ENCODE measurements around the gene TLX2. TPM values are rescaled to one million over a fixed set of nuclear protein-coding genes. Genes with fewer than 3 reads are reported as not detected.

Gene TLX2
- total RNA-seq, 2 experiments from 2014 or later, result 0.82 to 1.3 TPM

DNA sequence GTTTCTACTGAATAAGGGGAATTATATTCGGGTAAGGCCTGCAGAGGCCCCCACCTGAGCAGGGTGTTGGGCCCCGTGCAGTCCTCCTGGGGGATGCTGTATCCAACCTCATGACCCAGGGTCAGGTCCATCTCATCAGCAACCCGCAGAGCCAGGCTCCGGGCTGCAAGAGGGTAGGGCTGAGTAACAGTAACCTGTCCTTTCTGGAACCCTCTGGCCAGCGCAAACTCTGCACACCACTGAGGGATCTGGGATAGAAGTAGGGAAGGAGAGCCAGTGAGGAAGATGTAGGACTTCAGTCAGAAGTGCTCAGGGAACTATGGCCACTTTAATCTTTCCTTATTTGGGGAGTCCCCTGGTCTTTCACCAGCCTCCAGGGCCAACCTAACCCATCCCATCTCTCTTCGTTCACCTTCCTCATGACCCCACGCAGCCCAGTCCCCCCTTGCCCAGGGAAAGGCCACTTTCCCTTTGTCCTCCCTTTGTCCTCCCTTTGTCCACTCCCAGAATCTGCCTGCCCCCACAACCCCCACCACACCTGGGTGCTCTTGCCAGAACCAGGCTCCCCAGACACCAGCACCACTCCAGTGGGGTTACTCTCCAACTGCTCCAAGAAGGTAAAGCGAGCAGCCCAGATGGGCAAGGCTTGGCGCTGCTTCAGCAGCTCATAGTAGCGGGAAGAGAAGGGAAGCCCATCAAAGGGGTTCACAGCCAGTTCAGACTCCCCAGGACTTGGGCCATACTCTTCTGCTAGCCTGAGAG, 10.9 kb downstream of the TLX2 start:
- H3K27ac Mint-ChIP-seq, result no peak overlapping the region
- peaks cover 12% of the 10 kb centered on the region for H3K27me3 Mint-ChIP-seq
- no peak overlapping the region for H3K4me3 Mint-ChIP-seq
- H3K36me3 Mint-ChIP-seq, result peaks cover 33% of the 10 kb centered on the region
- DNase-seq (no peak), ATAC-seq (no peak)
- CTCF ChIA-PET, result interaction anchor here (1.6 to 1.9 kb wide), 2 partner anchors 11 to 42 kb away, joined by 4 to 5 read pairs; partner anchors contain the start of genes CCDC142, TLX2 and TTC31
- no peaks in the 10 kb centered on the region for H3K9me3 Mint-ChIP-seq (ENCODE audit: low read depth)
- H3K4me1 Mint-ChIP-seq, result peaks cover 26% of the 10 kb centered on the region

DNA sequence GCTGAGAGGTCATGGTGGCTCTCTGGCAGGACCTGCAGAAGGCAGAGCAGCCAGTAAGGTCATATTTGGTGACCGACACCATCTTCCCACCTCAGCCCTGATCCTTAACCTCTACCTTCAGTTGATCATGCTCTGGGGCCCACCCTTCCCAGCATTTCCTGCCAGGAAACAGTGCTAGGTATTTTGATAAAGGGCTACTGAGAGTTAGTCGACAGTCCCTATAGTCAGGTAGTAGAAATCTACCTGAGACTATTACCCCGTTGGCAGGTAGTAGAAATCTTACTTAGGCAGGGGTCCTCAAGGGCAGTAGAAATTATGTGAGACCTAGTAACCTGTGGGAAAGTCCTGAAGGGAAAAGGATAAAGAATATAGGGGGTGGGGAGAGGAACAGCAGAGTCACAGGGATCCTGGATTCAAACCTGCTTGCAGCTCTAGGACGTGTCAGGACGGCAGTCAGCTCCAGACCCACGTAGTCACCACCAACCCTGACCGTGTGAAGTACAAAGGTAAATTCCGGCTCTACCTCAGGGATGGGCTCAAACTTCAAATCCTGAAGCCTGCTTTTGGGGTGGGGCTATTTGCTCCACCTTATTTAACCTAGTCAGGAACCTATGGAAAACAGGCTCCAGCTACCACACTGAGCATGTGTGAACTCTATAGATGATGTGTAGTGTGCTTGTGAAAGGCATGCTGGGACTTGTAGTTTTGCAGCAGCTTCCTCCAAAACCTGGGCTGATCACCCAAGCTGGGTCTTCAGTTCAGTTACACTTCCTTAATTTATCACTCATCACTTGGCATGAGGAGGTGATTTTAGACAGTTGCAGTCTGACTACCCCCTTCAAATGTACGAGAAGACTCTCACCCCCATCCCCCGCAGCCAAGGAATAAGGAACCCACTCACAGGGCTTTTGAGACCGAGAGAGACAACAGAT, 11.7 kb downstream of the TLX2 start, which contains the start of gene DQX1:
TSS of gene DQX1 (minus strand) at position 515 of the 932 bp plus-strand sequence. CDS start at position 13, 502 bp downstream.
- CTCF ChIA-PET, result interaction anchor here (0.7 to 1.9 kb wide), 7 partner anchors 10 to 134 kb away, joined by 3 to 5 read pairs (median 4); partner anchors contain the start of genes CCDC142, TLX2 and TTC31
- no peak for ATAC-seq
- no peak within 1 kb of the TSS for H3K27ac Mint-ChIP-seq
- peak within 1 kb of the TSS; percentile 17 for H3K4me3 Mint-ChIP-seq
- H3K36me3 Mint-ChIP-seq, result peaks cover 35% of the 10 kb centered on the region
- H3K4me1 Mint-ChIP-seq, result peaks cover 32% of the 10 kb centered on the region
- H3K27me3 Mint-ChIP-seq, result peaks cover 5% of the 10 kb centered on the region
- no peaks in the 10 kb centered on the region for H3K9me3 Mint-ChIP-seq (ENCODE audit: low read depth)
- DNase-seq, result no peak

DNA sequence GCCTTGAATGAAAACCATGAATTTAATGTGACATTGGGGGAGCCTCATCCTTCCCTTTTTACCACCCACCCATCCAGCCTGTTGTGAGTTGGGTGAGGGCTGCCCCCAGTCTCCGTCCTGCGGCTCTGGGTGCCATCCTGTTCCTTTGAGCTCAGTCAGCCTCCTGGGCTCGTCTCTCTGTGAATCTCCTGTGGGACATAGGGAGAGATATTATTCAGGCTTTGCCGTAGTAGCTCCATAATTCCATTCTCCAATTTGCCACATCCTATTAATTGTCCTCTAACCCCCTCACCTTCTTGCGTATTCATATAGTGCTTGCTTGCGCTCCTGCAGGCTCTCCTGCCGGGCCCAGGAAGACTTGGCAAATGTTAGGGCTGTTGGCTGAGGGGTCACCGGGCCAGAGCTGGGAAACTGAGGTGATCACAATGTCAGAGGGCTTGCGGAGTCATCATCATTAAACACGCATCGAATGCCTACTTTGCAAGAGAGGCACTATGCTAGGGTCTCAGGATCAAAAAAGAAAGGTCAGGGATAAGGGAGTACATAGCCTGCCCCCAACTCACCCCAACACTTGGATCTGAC, 12.5 kb downstream of the TLX2 start:
- CTCF ChIA-PET, result interaction anchor here (0.7 to 5.9 kb wide), 8 partner anchors 10 to 135 kb away, joined by 3 to 39 read pairs (median 4); partner anchors contain the start of genes CCDC142, LBX2, TLX2 and TTC31
- Mint-ChIP-seq H3K27me3 (peaks cover 3% of the 10 kb centered on the region), H3K9me3 (ENCODE audit: low read depth) (no peaks in the 10 kb centered on the region), H3K4me1 (peaks cover 39% of the 10 kb centered on the region), H3K27ac (no peak overlapping the region), H3K36me3 (peaks cover 36% of the 10 kb centered on the region), H3K4me3 (no peak overlapping the region)
- DNase-seq (no peak), ATAC-seq (no peak)

DNA sequence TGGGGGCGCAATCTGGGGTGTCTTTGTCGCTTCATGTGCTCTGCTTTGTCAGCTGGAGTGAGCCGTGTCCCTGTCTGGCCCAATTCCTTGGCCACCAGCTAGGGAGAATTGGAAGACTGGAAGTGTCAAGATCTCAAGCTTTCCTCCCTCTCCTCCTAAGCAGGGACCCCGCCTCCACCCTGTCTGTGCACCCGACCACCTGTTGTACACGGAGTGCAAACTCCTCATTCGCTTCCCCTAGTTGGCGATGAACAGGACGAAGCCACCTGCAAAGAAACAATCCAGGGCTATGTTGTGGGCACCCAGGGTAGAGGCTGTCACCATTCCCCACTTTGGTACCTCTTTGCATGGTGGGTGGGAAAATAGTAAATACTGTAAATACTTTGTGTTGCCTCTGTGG, 13.5 kb downstream of the TLX2 start:
- no peaks in the 10 kb centered on the region for H3K27me3 Mint-ChIP-seq
- CTCF ChIA-PET, result interaction anchor here (5.9 to 6.4 kb wide), 2 partner anchors 26 to 45 kb away, joined by 39 to 61 read pairs; partner anchors contain the start of genes CCDC142, LBX2 and TTC31
- peaks cover 44% of the 10 kb centered on the region for H3K36me3 Mint-ChIP-seq
- no peaks in the 10 kb centered on the region for H3K9me3 Mint-ChIP-seq (ENCODE audit: low read depth)
- no peak for ATAC-seq
- H3K27ac Mint-ChIP-seq, result peak overlapping the region; percentile 29
- peak overlapping the region; percentile 100 for H3K4me3 Mint-ChIP-seq
- no peak for DNase-seq
- peaks cover 47% of the 10 kb centered on the region for H3K4me1 Mint-ChIP-seq

DNA sequence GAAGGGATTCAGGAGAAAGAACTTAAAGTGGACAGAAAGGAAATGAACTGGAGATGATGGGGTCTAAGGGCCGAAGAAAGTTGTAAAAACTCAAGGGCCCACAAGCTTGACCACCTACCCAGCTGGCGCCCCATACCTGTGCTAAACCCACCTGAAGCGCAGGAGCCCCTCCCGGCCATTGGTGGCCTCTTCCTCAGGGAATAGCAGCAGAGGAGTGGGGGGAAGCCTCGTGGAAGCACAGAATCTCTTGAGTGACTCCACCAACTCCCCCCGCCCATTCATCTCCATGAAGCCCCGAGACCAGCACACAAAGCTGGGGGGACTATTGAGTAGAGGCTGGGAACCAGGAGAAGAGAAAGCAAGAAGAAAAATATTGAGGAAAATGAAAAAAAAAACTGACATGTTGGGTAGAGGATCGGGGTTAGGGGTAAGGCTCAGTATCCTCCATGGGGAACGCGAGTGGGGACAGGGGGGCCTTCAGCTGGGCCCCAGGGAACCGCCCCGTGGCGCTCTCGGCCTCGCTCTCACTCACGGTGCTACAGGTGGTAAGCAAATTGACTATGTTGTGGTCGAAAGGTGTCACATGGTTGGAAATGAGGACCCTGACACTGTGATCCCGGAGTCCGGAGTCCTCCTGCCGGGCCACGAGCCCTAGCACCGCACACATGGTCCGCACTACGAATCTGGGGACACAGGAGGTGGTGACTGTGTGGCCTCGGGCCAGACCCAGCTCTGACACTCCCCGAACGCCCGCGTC, 14.5 kb downstream of the TLX2 start:
- peak; percentile 61 for DNase-seq
- H3K4me1 Mint-ChIP-seq, result peaks cover 46% of the 10 kb centered on the region
- peak overlapping the region; percentile 100 for H3K4me3 Mint-ChIP-seq
- CTCF ChIA-PET, result interaction anchor here (1.2 to 6.4 kb wide), 7 partner anchors 12 to 71 kb away, joined by 3 to 98 read pairs (median 27); partner anchors contain the start of genes CCDC142, LBX2, TLX2 and TTC31
- ATAC-seq, result peak; percentile 10
- H3K27ac Mint-ChIP-seq, result peak overlapping the region; percentile 97
- H3K36me3 Mint-ChIP-seq, result peaks cover 45% of the 10 kb centered on the region
- H3K27me3 Mint-ChIP-seq, result no peaks in the 10 kb centered on the region
- no peaks in the 10 kb centered on the region for H3K9me3 Mint-ChIP-seq (ENCODE audit: low read depth)

DNA sequence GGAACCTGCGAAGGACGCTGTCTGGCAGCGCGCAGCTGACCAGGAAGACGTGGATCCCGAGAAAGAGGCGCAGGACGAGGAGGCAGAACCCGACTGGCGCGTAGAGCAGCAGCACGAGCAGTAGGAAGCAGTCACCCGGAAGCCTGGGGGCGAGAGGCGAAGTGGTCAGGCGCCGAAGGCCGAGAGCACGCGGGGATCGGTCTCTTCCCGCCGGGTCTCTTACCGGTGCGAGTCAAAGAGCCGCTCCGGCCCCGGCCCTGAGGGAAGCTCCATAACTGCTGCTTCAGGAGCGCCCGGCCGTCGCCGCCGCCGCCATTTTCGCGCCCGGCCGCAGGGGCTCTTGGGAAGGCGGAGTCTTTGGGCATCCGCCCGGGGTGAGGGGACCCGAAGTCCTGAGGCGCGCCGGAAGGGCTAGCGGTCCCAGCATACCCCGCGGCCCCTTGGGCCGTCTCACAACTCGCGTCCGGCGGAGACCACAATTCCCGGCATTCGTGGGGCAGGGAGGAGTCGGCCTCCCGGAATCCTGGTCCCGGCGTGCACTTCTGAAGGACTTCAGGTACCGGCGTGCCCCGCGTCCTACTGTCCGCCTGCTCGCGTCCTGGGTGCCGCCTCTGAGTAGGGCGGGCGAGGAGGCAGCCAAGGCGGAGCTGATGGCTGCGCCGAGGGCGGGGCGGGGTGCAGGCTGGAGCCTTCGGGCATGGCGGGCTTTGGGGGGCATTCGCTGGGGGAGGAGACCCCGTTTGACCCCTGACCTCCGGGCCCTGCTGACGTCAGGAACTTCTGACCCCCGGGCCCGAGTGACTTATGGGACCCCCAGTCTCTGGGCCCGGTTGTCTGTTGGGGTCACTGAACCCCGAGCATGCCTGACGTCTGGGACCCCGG, 15.3 kb downstream of the TLX2 start, which contains the start of the genes AUP1 and HTRA2:
TSS of gene AUP1 (minus strand) at position 350 of the 882 bp plus-strand sequence. CDS start at position 273, 77 bp downstream.
TSS of gene HTRA2 (plus strand) at position 577 of the 882 bp plus-strand sequence. CDS start at position 651, 74 bp downstream.
- DNase-seq (peak; percentile 98), ATAC-seq (peak; percentile 90)
- CTCF ChIA-PET, result interaction anchor here (0.6 to 6.4 kb wide), 9 partner anchors 13 to 123 kb away, joined by 3 to 98 read pairs (median 12); partner anchors contain the start of genes CCDC142, LBX2, TLX2 and TTC31
- H3K9me3 Mint-ChIP-seq (ENCODE audit: low read depth), result no peaks in the 10 kb centered on the region
- no peaks in the 10 kb centered on the region for H3K27me3 Mint-ChIP-seq
- H3K27ac Mint-ChIP-seq, result peak within 1 kb of the TSS; percentile 97
- H3K4me1 Mint-ChIP-seq, result peaks cover 46% of the 10 kb centered on the region
- peak within 1 kb of the TSS; percentile 100 for H3K4me3 Mint-ChIP-seq
- peaks cover 48% of the 10 kb centered on the region for H3K36me3 Mint-ChIP-seq

DNA sequence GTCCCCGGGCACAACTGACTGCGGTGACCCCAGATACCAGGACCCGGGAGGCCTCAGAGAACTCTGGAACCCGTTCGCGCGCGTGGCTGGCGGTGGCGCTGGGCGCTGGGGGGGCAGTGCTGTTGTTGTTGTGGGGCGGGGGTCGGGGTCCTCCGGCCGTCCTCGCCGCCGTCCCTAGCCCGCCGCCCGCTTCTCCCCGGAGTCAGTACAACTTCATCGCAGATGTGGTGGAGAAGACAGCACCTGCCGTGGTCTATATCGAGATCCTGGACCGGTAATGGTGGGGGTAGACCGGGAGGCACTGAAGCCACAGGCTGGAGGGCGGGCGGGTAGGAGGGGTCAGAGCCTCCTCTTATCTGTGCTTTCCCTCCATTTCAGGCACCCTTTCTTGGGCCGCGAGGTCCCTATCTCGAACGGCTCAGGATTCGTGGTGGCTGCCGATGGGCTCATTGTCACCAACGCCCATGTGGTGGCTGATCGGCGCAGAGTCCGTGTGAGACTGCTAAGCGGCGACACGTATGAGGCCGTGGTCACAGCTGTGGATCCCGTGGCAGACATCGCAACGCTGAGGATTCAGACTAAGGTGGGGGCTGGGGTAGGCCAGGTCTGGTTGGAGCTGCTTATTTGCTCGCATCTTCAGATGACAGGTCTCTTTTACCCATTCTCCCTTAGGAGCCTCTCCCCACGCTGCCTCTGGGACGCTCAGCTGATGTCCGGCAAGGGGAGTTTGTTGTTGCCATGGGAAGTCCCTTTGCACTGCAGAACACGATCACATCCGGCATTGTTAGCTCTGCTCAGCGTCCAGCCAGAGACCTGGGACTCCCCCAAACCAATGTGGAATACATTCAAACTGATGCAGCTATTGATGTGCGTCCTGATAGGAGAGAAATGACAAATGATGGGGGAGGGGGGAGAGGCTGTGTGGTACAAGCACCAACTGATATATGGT, 16.3 kb downstream of the TLX2 start:
- Mint-ChIP-seq H3K4me3 (peak overlapping the region; percentile 100), H3K9me3 (ENCODE audit: low read depth) (no peaks in the 10 kb centered on the region), H3K27ac (peak overlapping the region; percentile 97), H3K27me3 (no peaks in the 10 kb centered on the region), H3K36me3 (peaks cover 48% of the 10 kb centered on the region), H3K4me1 (peaks cover 46% of the 10 kb centered on the region)
- CTCF ChIA-PET, result interaction anchor here (0.8 to 6.4 kb wide), 19 partner anchors 9 to 281 kb away, joined by 3 to 98 read pairs (median 9); partner anchors contain the start of genes CCDC142, INO80B, LBX2 and MRPL53
- peak; percentile 73 for DNase-seq
- ATAC-seq, result peak; percentile 16

DNA sequence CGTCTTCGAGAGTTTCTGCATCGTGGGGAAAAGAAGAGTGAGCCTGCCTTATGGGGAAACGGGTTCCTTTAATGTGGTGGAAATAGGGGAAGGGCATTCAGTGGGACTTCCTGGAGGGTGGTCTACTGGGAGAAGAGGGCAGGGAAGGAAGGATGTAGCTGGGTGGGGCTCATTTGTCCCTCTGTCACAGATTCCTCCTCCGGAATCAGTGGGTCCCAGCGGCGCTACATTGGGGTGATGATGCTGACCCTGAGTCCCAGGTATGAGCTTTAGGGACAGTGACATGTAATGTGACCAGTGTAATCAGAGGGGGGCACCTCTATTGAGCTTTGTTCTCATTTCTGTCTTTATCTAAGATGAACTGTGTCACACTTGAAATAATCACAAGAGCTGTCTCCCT, 17.4 kb downstream of the TLX2 start:
- H3K36me3 Mint-ChIP-seq, result peaks cover 37% of the 10 kb centered on the region
- no peaks in the 10 kb centered on the region for H3K27me3 Mint-ChIP-seq
- H3K9me3 Mint-ChIP-seq (ENCODE audit: low read depth), result no peaks in the 10 kb centered on the region

DNA sequence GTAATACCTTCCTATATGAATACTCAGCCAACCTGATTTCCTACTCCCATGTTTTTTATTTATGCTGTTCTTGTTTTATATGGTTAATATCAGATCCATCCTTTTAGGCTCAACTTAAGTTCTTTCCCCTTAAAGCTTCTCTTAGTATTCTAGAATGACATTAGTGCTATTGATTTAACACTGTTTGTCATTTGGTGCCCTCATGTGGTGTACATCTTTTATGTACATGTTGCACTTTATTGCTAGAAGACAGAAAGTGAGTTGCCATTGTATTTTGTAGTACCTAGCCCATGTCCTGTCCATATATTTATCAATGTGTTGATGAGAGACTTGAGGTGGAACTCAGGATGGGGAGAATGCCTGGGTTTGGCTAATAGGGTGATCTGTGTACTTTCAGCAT, 18.0 kb downstream of the TLX2 start:
- DNase-seq (no peak), ATAC-seq (no peak)
- peaks cover 31% of the 10 kb centered on the region for H3K36me3 Mint-ChIP-seq
- H3K27ac Mint-ChIP-seq, result peak overlapping the region; percentile 97
- peak overlapping the region; percentile 34 for H3K4me3 Mint-ChIP-seq
- no peaks in the 10 kb centered on the region for H3K27me3 Mint-ChIP-seq
- H3K4me1 Mint-ChIP-seq, result peaks cover 39% of the 10 kb centered on the region
- no peaks in the 10 kb centered on the region for H3K9me3 Mint-ChIP-seq (ENCODE audit: low read depth)
- CTCF ChIA-PET, result interaction anchor here (0.6 to 6.4 kb wide), 30 partner anchors 9 to 264 kb away, joined by 3 to 98 read pairs (median 5); partner anchors contain the start of genes CCDC142, INO80B, LBX2 and MRPL53

More for the DNA sequence above, 17.4 kb downstream of the TLX2 start:
- Mint-ChIP-seq H3K4me1 (peaks cover 41% of the 10 kb centered on the region), H3K4me3 (peak overlapping the region; percentile 100), H3K27ac (peak overlapping the region; percentile 97)
- ATAC-seq (no peak), DNase-seq (no peak)
- CTCF ChIA-PET, result interaction anchor here (0.6 to 6.4 kb wide), 32 partner anchors 9 to 282 kb away, joined by 3 to 98 read pairs (median 5); partner anchors contain the start of genes CCDC142, INO80B, LBX2 and MRPL53

DNA sequence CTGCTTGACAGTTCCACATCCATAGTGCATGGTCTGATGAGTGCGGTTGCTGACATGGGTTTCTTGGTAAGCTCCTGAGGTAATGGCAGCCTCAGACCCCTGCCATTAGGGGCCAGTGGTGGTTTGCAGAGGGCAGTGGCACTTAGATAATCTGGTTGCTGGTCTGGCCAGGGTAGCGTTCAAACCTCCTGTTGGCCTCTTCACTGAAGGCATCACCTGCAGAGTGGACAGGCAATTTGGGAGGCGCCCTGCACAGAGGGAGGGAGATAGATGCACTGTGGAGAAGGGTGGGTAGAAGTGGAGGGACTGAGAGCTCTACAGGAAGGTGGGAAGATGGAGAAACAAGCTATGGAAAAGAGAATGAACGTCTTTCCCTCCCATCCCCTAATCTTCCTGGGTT, 19.2 kb downstream of the TLX2 start:
- Mint-ChIP-seq H3K4me1 (peaks cover 32% of the 10 kb centered on the region), H3K27ac (no peak overlapping the region), H3K27me3 (peaks cover 10% of the 10 kb centered on the region), H3K36me3 (peaks cover 19% of the 10 kb centered on the region), H3K4me3 (no peak overlapping the region), H3K9me3 (ENCODE audit: low read depth) (no peaks in the 10 kb centered on the region)
- no peak for DNase-seq
- CTCF ChIA-PET, result interaction anchor here (1.2 to 6.4 kb wide), 6 partner anchors 10 to 81 kb away, joined by 3 to 98 read pairs (median 12); partner anchors contain the start of genes CCDC142 and TTC31
- ATAC-seq, result no peak

Measured in activated CD8-positive, alpha-beta memory T cell treated with anti-CD3 and anti-CD28 coated beads, Interleukin-2, amount 10 ng/mL, durations not matched to agents 7 days and 5 days (primary cell).